ENCODE data around the gene TUBB1.

The TUBB1 gene

GRCh38 chr20:59044796-59045195, 25.6 kb downstream of the TUBB1 start:
- no peak for DNase-seq

- no peak for DNase-seq
These were observed 27.6 kb downstream of the TUBB1 start for GRCh38 chr20:59046862-59047261.

DNA sequence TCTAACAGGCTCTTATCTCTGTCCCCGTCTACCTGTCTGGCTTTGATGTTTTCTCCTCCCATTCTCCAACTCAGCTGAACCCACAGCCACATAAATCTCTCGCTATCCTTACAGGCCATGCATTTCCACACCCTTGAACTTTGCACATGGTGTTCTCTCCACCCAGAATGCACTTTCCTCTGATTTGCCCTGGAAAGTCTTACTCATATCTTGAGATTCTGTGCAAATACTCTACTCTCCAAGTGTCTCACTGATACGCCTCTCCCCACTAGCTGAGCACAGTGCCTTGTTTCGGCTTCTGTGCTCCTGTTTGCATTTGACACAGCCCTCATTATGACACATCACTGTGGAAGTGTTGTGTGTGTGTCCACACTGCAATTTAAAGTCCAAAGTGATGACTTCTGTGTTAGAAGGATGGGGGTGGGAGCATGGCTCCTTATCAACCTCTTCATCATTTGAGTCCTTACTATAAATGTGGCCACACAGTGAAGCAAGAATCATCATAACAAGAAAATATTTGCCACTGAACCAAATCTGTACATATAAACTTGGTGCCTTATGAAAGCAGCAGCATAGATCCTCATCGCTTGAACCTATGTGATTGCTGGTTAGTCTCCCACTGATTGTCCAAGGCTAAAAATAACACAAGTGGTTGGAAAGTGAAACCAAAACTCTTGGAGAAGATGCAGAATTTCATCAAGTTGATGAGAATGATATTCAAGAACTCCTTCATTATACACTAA, 28.9 kb downstream of the TUBB1 start:
- DNase-seq: no peak

DNA sequence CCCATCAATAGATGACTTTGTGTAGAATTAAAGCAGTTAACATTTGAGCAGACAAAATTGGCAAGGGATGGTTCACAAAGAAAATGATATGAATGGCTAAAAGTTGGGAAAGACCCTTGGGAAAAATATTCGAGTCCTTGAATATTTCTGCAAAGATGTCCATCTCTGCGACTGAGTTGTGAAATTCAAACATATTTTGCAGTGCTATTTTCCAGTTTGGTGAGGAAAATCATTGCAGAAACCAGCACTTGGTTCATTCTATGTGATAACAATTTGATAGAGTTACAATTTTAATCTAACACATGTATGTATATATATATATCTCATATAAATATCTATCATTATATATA, 29.4 kb downstream of the TUBB1 start:
- no peak for DNase-seq

- no peak for DNase-seq
These were observed 31.2 kb downstream of the TUBB1 start for GRCh38 chr20:59050437-59050836.

DNA sequence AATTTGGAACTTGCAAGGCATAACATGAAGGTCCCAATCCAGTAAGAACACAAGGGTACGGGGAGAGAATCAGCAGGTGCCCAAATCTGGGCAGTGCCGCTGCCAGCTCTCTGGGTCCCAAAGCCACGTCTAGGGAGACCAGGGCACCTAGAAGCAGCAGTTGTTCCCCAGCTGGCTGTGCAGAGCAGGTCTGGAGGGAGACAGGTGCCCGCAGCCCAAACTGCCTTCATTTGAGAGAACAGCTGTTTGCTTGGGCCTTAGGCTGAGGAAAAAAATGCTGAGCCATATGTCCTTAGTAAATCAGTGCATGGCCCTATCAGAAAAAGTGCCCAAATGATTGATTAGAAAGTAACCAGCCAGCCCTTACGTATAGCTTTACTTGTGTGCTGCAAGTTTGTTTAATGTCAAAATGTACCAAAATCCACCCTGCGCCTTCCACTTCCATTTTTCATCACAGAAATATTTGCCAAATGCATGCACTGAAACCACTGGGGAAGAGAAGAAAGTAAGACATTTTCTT, 32.5 kb downstream of the TUBB1 start:
- DNase-seq: no peak

GRCh38 chr20:59055302-59055701, 36.1 kb downstream of the TUBB1 start:
- DNase-seq: no peak

DNA sequence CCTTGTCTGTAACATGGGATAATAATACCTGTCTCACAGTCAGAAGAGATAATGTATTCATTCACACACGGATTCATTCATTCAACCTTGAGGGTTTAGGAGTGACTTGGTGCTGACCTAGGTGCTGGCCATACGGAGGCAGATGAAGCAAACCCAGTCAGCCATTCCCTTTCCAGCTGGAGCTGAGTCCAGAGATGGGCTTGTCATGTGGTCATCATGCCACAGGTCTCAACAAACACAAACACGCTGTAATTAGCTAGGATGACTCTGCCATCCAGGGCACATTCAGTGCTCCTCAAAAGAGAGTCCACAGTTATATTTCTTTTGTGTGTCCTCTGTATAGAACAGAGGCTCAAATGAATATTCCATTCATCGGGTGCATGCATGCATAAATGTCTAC, 42.9 kb downstream of the TUBB1 start:
- DNase-seq: no peak

- no peak for DNase-seq
These were observed 44.4 kb downstream of the TUBB1 start for GRCh38 chr20:59063358-59064213.

GRCh38 chr20:59064214-59064722, 45.0 kb downstream of the TUBB1 start:
- no peak for DNase-seq

DNA sequence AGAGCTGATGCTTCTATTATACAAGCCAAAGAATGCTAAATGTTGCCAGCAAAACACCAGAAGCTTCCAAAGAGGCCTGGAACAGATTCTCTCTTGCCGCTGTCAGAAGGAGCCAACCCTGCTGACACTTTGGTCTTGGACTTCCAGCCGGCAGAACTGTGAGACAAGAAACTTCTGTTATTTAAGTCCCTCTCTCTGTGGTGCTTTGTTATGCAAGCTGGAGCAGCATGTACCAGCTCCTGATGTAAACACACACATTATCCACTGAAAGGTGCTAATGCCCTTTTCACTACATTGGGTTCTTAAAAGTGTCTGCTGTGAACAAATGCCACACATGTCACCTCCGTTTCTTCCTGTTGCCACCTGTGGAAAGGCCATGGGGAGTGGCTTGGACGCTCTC, 49.3 kb downstream of the TUBB1 start:
- DNase-seq: no peak

- no peak for DNase-seq
These were observed 49.8 kb downstream of the TUBB1 start for GRCh38 chr20:59069026-59069425.

GRCh38 chr20:59071216-59071615, 52.0 kb downstream of the TUBB1 start:
- DNase-seq: no peak

- DNase-seq: no peak
These were observed 54.4 kb downstream of the TUBB1 start for GRCh38 chr20:59073582-59073981.

DNA sequence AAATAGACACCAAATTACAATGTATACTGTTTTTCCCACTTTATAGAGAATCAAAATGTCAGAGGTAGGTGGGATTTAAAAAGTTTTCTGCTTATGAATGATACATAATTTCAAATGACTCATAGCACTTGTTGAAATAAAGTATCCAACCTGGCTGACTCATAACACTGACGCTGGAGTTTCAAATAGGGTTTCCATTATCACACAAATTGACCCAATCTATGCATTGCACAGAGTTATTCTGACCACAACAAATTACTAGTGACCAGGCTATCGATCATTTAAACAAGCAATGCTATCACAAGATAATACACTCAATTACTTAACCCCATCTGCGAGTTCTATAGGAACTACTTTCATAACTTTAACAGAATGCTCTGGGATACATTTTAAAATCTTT, 55.2 kb downstream of the TUBB1 start:
- no peak for DNase-seq

DNA sequence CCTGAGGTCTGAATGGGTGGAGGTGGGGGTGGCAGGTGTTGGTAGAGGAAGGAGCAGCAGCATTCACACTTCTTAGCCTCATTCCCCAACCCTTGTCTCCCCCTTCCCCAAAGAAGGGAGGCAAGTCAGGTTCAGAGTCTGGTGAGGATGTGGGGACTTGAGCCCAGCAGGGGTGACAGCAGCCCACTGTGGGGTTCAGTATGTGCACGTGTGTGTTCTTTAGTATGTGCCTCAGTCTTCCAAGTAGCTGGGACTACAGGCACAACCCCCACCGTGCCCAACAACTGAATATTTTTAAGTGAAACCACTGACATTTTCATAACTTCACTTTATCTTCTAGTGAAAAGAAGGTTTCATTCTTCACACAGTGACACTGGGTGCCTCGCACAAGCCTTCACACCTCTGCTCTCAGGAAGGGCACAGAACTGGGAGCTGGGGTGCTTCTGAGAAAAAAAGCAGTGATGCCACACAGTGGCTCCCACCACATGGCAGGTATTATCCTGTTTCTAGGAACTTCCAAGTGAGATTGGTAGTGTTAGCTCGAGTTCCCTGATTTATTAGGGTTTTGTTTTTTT, 56.8 kb downstream of the TUBB1 start:
- no peak for DNase-seq
